HepG2 (cell line): ENCODE results near the gene APEX2. TPM values are rescaled to one million over a fixed set of nuclear protein-coding genes. Genes with fewer than 3 reads are reported as not detected.

ENCODE experiments used
- ATAC-seq: fragments of 200-7000 bp; cut with Tn5 transposase; 3 replicates; pipeline ENCODE4 v1.9.1; 2020; ENCODE audit warnings: mild to moderate bottlenecking, moderate library complexity
- BruUV-seq: library from RNA; stranded (reverse); fragments of 400-500 nt; replicated peaks from 2 replicates; lab custom pipeline; 2021; lab: Mats Ljungman, UMichigan
- CTCF ChIA-PET: fragments of 300-600 bp; formaldehyde crosslinking; extraction: SDS; loops from one replicate; lab custom pipeline; 2021; ENCODE audit warnings: low total read pairs, inconsistent platforms, low intra/inter-chr PET ratio; lab: Yijun Ruan, JAX
- POLR2A ChIA-PET: fragments of 350-600 bp; sonication (Branson Sonifier 250); formaldehyde crosslinking; loops from one replicate; lab custom pipeline; 2020; ENCODE audit warnings: antibody characterized with exemption, inconsistent platforms; lab: Yijun Ruan, JAX
- DNase-seq: peaks from one replicate; pipeline ENCODE4 v3.0.0-alpha.2; 2015; ENCODE audit warnings: low spot score
- FAIRE-seq: peaks from 3 replicates; lab custom pipeline; 2011; peaks lifted over from hg19 to GRCh38; lab: Jason Lieb, UNC
- H2AFZ ChIP-seq: one replicate; pipeline ENCODE4 v1.6.1; 2011; ENCODE audit warnings: low read length, inconsistent platforms
- H3K27ac ChIP-seq: fragments of 300-600 bp; 3 replicates; pipeline ENCODE4 v1.8.0; 2011; ENCODE audit warnings: mixed run types, mild to moderate bottlenecking, mixed read lengths, low read length, inconsistent platforms; ENCODE audit not compliant: insufficient read depth; ENCODE audit errors: extremely low read length
- H3K27me3 ChIP-seq, 2 experiments: fragments of 200-600 bp in 1 of 2; 2 replicates in 1 of 2; 3 replicates in 1 of 2; pipeline versions ENCODE4 v1.6.0 to v1.8.0; 2011; ENCODE audit warnings: low read length in 2 of 2, mild to moderate bottlenecking in 2 of 2, moderate library complexity in 2 of 2, inconsistent platforms in 1 of 2; ENCODE audit not compliant: insufficient read depth in 2 of 2, control insufficient read depth in 1 of 2
- H3K36me3 ChIP-seq, 2 experiments: fragments of 200-600 bp in 1 of 2; replicated peaks in 1 of 2; 2 replicates in 1 of 2; 3 replicates in 1 of 2; pipeline versions ENCODE4 v1.5.1 to v1.8.0; 2011; ENCODE audit warnings: low read length in 2 of 2, inconsistent platforms in 1 of 2; ENCODE audit not compliant: insufficient read depth in 2 of 2, control insufficient read depth in 1 of 2
- H3K4me1 ChIP-seq: 2 replicates; pipeline ENCODE4 v1.5.1; 2012; ENCODE audit warnings: low read length, inconsistent platforms; ENCODE audit not compliant: insufficient read depth
- H3K4me2 ChIP-seq: 2 replicates; pipeline ENCODE4 v1.6.0; 2011; ENCODE audit warnings: low read depth, low read length, inconsistent platforms
- H3K4me3 ChIP-seq, 3 experiments: fragments of 200-600 bp in 1 of 3; sonication (generic), shearing (Covaris generic) in 1 of 3; replicated peaks in 1 of 3; 2 replicates each; pipeline ENCODE4 v1.5.1; 2011 to 2016; ENCODE audit warnings: low read length in 3 of 3, inconsistent platforms in 2 of 3, low read depth in 2 of 3, mild to moderate bottlenecking in 2 of 3, control low read depth in 1 of 3, mixed read lengths in 1 of 3; ENCODE audit not compliant: insufficient read depth in 1 of 3
- H3K79me2 ChIP-seq: one replicate; pipeline ENCODE4 v1.6.1; 2011; ENCODE audit warnings: low read length, inconsistent platforms; ENCODE audit not compliant: insufficient read depth
- H3K9ac ChIP-seq: 2 replicates; pipeline ENCODE4 v1.6.0; 2011; ENCODE audit warnings: mild to moderate bottlenecking, low read depth, low read length, inconsistent platforms; ENCODE audit not compliant: insufficient read depth
- H3K9me3 ChIP-seq: 2 replicates; pipeline ENCODE4 v1.5.1; 2012; ENCODE audit warnings: mild to moderate bottlenecking, low read length
- H4K20me1 ChIP-seq: 2 replicates; pipeline ENCODE4 v1.6.0; 2011; ENCODE audit warnings: inconsistent platforms, mild to moderate bottlenecking, low read length, moderate library complexity; ENCODE audit not compliant: insufficient read depth
- KLF6 ChIP-seq: IDR thresholded peaks from 2 replicates; pipeline ENCODE4 v1.8.0; 2016; ENCODE audit warnings: missing biosample characterization, missing genetic modification reagents
- NRL ChIP-seq: sonication (generic); formaldehyde crosslinking; IDR thresholded peaks from 2 replicates; pipeline ENCODE4 v1.5.0; 2020; ENCODE audit warnings: missing genetic modification reagents, mild to moderate bottlenecking, moderate library complexity, borderline replicate concordance
- SALL1 ChIP-seq: sonication (generic); formaldehyde crosslinking; IDR thresholded peaks from 2 replicates; pipeline ENCODE4 v1.8.0; 2022; ENCODE audit warnings: mild to moderate bottlenecking, missing genetic modification reagents
- SOX13 ChIP-seq, 3 experiments: fragments of 450-650 bp in 1 of 3; sonication (generic) in 1 of 3; formaldehyde crosslinking in 1 of 3; IDR thresholded peaks in 2 of 3; conservative IDR thresholded peaks in 1 of 3; 2 replicates each; pipeline versions ENCODE4 v1.5.0 to v1.6.1; 2016 to 2020; ENCODE audit warnings: antibody characterized with exemption in 1 of 3, mild to moderate bottlenecking in 1 of 3, missing compliant biosample characterization in 1 of 3, missing genetic modification reagents in 1 of 3, moderate library complexity in 1 of 3
- TCF7 ChIP-seq: sonication (generic); IDR thresholded peaks from 2 replicates; pipeline ENCODE4 v1.6.1; 2016; ENCODE audit warnings: antibody characterized with exemption, low read depth
- ZBTB37 ChIP-seq: sonication (generic); formaldehyde crosslinking; IDR thresholded peaks from 2 replicates; pipeline ENCODE4 v1.4.0; 2020; ENCODE audit warnings: mild to moderate bottlenecking, missing genetic modification reagents
- WGBS: methylation state at CpG from one replicate; pipeline ENCODE4 v1.1.6; 2017; ENCODE audit warnings: low lambda C conversion rate; 5-methylcytosine and 5-hydroxymethylcytosine counted together
- in situ Hi-C: cut with HindIII; loops from 2 replicates; pipeline ENCODE4 v1.10.0; 2017; ENCODE audit warnings: low pct_unique_long_range_greater_than_20kb; ENCODE audit not compliant: extremely low pct_ligation_motif_present
- intact Hi-C: fragments of 100-400 bp; cut with micrococcal nuclease; formaldehyde crosslinking; loops from one replicate; pipeline ENCODE4 v1.10.0; 2022; ENCODE audit not compliant: unreplicated experiment
- polyA plus RNA-seq, 8 experiments: library from polyadenylated mRNA; depleted of rRNA in 3 of 8; stranded (reverse) in 7 of 8; unstranded in 1 of 8; fragments of >200 nt; fragmentation: Illumina TruSeq in 4 of 8; extraction: Trizol in 4 of 8; gene quantifications; 2 replicates each; pipeline versions ENCODE4 v1.2.1 to v1.2.3, GENCODE V29; 2011 to 2016; ENCODE audit warnings: low read depth in 4 of 8, missing spikeins in 1 of 8, mixed read lengths in 1 of 8; ENCODE audit not compliant: insufficient read depth in 1 of 8
- total RNA-seq, 5 experiments: library from RNA; depleted of rRNA; stranded (reverse); fragments of >200 nt; fragmentation: Illumina TruSeq; extraction: Trizol; gene quantifications; 2 replicates each; pipeline ENCODE4 v1.2.3, GENCODE V29; 2016; ENCODE audit warnings: low read depth in 1 of 5
- TF ChIP-seq, protein P1 (sequence below): sonication (generic); formaldehyde crosslinking; IDR thresholded peaks from 2 replicates; pipeline ENCODE4 v1.5.1; 2020; ENCODE audit warnings: mild to moderate bottlenecking, missing genetic modification reagents, moderate library complexity

Gene APEX2
- total and polyA plus RNA-seq, 2 of the 13 experiments (the other 11 are each of a cell fraction or from before 2014, with no cell fraction given) = 12.7 to 17.8 TPM

DNA sequence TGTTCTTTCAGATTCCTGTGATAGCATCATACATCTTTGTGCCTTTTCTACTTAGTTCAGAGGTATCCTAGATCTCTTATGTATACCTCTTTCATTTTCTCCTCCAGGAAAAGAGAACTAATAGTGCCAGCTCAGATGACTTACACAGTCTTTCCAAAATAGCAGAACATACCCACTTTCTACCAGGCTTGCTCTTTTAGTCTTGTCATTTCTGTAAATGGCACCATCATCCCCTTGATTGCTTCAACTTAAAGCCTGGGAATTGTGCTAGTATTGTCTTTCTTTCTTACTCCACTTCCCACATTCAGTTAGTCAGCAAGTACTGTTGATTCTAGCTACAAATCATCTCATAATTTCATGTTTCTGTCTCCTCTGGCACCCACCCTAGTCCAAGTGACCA lies 5.1 kb downstream of the APEX2 start:
- in situ Hi-C loops = no loop called here
- Histone ChIP-seq H2AFZ (no peak overlapping the region), H3K9me3 (no peaks in the 10 kb centered on the region), H3K79me2 (peaks cover 9% of the 10 kb centered on the region), H3K4me3 (no peak overlapping the region), H4K20me1 (no peaks in the 10 kb centered on the region), H3K4me2 (no peak overlapping the region), H3K27me3 (no peaks in the 10 kb centered on the region), H3K36me3 (peaks cover 0 to 5% of the 10 kb centered on the region in 2 experiments; a peak in 3 of 5 replicates), H3K9ac (no peak overlapping the region), H3K4me1 (peaks cover 47% of the 10 kb centered on the region), H3K27ac (no peak overlapping the region)
- BruUV-seq = no TSS peak
- ChIA-PET POLR2A (no interaction called here), CTCF (no interaction called here)
- intact Hi-C loops = no loop called here
- DNase-seq = no peak
- TF ChIP-seq TCF7 (no peak), SOX13 (IDR thresholded peaks at IDR 0.05) (no peak), SOX13 (CRISPR knock-in tag; conservative IDR thresholded peaks at IDR 0.05 in 1 of 2, IDR thresholded peaks at IDR 0.05 in 1 of 2) (no peak), ZBTB37 (CRISPR knock-in tag) (no peak), KLF6 (CRISPR knock-in tag) (no peak)
- FAIRE-seq = no peak
- ATAC-seq = no peak

GRCh38 chrX:55006827-55007621 lies 6.9 kb downstream of the APEX2 start:
- H4K20me1 ChIP-seq = no peaks in the 10 kb centered on the region
- no peaks in the 10 kb centered on the region for H3K9me3 ChIP-seq
- CTCF ChIA-PET = no interaction called here
- 91% methylated on average over 3 of the region's 18 CpGs for WGBS
- H3K9ac ChIP-seq = no peak overlapping the region
- 0 out of 2 replicates have a peak, but pooled peaks have one; percentile 18 for TF ChIP-seq SALL1 (CRISPR knock-in tag)
- TF ChIP-seq NRL = no peak
- TF ChIP-seq, protein P1, sequence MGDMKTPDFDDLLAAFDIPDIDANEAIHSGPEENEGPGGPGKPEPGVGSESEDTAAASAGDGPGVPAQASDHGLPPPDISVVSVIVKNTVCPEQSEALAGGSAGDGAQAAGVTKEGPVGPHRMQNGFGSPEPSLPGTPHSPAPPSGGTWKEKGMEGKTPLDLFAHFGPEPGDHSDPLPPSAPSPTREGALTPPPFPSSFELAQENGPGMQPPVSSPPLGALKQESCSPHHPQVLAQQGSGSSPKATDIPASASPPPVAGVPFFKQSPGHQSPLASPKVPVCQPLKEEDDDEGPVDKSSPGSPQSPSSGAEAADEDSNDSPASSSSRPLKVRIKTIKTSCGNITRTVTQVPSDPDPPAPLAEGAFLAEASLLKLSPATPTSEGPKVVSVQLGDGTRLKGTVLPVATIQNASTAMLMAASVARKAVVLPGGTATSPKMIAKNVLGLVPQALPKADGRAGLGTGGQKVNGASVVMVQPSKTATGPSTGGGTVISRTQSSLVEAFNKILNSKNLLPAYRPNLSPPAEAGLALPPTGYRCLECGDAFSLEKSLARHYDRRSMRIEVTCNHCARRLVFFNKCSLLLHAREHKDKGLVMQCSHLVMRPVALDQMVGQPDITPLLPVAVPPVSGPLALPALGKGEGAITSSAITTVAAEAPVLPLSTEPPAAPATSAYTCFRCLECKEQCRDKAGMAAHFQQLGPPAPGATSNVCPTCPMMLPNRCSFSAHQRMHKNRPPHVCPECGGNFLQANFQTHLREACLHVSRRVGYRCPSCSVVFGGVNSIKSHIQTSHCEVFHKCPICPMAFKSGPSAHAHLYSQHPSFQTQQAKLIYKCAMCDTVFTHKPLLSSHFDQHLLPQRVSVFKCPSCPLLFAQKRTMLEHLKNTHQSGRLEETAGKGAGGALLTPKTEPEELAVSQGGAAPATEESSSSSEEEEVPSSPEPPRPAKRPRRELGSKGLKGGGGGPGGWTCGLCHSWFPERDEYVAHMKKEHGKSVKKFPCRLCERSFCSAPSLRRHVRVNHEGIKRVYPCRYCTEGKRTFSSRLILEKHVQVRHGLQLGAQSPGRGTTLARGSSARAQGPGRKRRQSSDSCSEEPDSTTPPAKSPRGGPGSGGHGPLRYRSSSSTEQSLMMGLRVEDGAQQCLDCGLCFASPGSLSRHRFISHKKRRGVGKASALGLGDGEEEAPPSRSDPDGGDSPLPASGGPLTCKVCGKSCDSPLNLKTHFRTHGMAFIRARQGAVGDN = peak; percentile 32; the same call in 1 of the 2 replicates
- TF ChIP-seq, all 625 proteins: peak for 2
- BruUV-seq = no TSS peak
- Histone ChIP-seq H3K4me3 (no peak overlapping the region), H3K79me2 (no peaks in the 10 kb centered on the region), H3K27ac (peak overlapping the region; percentile 62), H3K4me1 (peaks cover 41% of the 10 kb centered on the region), H3K36me3 (peaks cover 0 to 5% of the 10 kb centered on the region in 2 experiments; a peak in 3 of 5 replicates), H2AFZ (no peak overlapping the region), H3K4me2 (0 out of 2 replicates have a peak overlapping the region, but pooled peaks have one; percentile 33), H3K27me3 (no peaks in the 10 kb centered on the region)
- no peak for DNase-seq
- in situ Hi-C loops = no loop called here
- POLR2A ChIA-PET = interaction anchor here (1.2 to 4.3 kb wide), 6 partner anchors 7 to 367 kb away, joined by 3 to 21 read pairs (median 6); partner anchors contain the start of genes APEX2 and PFKFB1
- FAIRE-seq = no peak
- ATAC-seq = peak; percentile 59
- intact Hi-C loops = no loop called here
